ENCODE measurements around the gene BTBD1.
"Not testable (repeated sequence)": the region's sequence is repeated elsewhere in the genome, so short reads cannot be mapped to it uniquely, and the experiment has no call there.

Gene BTBD1

DNA sequence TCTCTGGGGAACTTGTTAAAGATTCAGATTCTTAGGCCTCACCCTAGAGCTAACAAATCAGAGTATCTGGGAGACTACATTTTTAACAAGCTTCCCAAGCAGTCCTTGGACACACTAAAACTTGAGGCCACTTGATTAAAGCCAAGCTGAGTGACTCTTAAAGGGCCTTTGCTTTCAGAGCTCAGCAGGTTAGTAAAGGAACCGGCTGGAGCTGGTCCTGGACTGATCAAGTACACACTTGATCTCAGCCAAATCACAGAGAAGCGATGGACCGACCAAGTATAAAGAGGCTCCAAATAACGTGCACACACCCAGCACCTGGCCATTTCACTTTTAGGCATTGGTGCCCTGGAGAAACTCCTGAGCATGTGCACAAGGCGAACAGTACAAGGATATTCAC lies 27.5 kb upstream of the BTBD1 start:
- no peak for DNase-seq

DNA sequence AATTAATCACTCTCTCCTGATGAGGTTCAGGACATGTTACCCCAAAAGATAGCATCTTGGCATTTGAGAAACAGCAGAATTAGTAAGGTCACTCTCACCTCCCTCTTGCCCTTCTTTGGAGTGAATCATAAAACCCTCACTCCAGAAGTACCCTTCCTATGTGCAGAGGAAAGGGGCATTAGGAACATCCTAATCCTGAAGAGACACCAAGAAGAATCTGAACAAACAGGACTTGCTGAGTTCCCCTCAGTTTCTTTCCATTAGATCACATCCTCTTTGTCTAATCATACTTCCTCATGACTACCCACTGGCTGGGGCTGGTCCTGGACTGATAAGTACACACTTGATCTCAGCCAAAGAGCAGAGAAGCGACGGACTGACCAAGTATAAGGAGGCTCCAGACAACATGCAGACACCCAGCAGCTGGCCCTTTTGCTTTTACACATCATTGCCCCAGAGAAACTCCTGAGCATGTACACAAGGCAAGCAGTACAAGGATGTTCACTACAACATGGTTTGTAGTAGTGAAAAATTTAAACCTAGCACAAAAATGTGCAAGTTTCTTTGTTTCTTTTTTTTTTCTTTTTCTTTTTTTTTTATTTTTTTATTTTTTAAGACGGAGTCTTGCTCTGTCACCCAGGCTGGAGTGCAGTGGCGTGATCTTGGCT lies 25.4 kb upstream of the BTBD1 start:
- peak in 13 of 56 donors; percentile 4 to 48 (median 21) for DNase-seq

DNA sequence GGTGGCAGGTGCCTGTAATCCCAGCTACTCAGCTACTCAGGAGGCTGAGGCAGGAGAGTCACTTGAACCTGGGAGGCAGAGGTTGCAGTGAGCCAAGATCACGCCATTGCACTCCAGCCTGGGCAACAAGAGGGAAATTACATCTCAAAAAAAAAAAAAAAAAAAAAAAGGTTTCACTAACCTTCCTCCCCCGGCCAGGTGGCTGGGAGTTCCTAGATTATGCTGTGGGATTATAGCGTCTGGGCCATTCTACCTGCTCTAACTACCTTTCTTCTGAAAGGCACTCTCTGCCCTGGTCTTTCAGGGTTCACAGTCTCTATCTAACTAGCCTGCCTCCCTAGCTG lies 24.9 kb upstream of the BTBD1 start:
- DNase-seq: not testable (repeated sequence)

GRCh38 chr15:83090465-83090864 lies 23.4 kb upstream of the BTBD1 start:
- DNase-seq: no peak

GRCh38 chr15:83088876-83089275 lies 21.8 kb upstream of the BTBD1 start:
- DNase-seq: no peak

DNA sequence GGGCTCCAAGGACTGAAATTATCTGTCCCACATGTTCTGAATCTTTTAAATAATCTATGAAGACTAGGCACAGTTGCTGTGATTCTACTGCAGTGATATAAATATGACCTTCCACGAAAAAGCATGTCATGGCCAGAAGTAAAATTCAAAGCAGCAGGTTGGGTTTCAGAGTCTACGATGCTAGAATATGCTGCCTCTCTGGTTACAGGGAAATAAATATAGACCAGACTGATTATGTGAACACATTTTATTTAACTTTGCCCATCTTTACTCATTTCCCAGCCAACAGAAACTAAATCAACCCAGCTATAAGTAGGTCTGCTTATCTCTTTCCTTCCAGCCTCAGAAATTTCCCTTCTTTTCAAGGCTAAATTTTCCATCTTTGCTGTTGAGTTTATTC lies 20.5 kb upstream of the BTBD1 start:
- no peak for DNase-seq

DNA sequence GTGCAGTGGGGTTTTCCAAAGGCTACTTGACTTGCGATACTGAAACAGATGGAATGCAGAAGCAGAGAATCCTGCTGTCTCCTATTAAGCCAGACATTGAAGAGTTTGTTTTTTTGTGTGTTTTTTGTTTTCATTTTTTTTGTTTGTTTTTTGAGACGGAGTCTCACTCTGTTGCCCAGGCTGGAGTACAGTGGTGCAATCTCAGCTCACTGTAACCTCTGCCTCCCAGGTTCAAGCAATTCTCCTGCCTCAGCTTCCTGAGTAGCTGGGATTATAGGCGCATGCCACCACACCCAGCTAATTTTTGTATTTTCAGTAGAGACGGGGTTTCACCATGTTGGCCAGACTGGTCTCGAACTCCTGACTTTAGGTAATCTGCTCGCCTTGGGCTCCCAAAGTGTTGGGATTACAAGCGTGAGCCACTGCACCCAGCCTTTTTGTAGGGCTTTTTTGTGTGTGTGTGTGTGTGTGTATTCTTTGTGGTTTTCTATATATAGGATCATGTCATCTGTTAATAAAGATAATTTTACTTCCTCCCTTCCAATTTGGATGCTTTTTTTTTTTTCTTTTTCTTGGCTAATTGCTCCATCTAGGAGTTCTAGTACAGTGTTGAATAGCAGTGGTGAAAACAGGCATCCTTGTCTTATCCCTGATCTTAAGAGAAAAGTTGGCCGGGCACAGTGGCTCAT lies 19.0 kb upstream of the BTBD1 start:
- DNase-seq: not testable (repeated sequence)

GRCh38 chr15:83085461-83085860 lies 18.4 kb upstream of the BTBD1 start:
- not testable (repeated sequence) for DNase-seq

GRCh38 chr15:83082730-83083386 lies 15.8 kb upstream of the BTBD1 start:
- no peak for DNase-seq

DNA sequence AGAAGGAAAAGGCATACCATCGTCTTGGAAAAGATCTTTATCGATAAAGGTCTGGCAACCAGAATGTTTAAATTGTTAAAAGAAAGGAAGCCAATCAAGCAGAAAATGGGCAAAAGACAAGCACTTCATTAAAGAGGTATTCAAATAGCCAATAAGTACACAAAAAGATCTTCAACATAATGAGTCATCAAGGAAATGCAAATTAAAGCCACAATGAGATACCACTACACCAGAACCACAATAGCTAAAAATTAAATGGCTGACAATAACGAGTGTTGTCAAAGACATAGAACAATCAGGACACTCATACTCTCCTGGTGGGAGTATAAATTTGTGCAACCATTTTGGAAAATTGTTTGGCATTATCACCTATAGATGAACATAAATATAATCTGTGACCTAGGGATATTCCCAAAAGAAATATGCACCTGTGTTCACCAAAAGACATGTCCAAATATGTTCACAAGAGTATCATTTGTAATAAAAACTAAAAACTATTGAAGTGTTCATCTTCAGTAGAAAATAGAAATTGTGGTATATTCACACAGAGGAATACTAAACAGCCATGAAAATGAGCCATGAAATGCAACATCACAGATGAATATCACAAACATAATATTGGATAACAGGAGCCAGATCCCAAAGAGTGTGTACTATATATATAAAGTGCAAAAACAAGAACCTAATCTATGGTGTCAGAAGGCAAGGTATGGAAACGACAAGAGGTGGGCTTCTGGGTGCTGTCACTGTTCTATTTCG lies 14.4 kb upstream of the BTBD1 start:
- DNase-seq: no peak

- no peak for DNase-seq
Observed at GRCh38 chr15:83078712-83079111, 11.7 kb upstream of the BTBD1 start.

- no peak for DNase-seq
Observed at GRCh38 chr15:83077491-83078230, 10.6 kb upstream of the BTBD1 start.

- peak in 1 of 56 donors; percentile 30 for DNase-seq
Observed at GRCh38 chr15:83069211-83069642, 2.2 kb upstream of the BTBD1 start.

DNA sequence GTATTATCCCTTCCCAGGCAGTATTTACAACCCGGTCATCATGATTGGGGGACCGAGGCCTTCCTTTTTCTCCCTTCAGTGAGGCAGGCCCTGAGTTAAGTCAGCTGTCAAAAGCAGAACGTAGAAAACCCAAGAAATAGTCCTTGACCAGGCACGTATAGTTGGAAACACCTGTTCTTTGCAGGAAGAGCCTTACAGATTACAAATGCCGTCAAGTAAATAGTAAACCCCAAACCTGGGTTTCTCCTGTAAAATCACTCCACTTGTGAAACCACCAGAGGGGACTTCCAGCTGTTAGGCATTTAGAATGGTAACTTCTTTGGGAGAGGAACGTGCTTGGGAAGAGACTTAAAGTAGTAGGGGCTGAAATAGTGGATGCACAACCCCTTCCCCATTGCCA lies 1.0 kb upstream of the BTBD1 start:
- no peak for DNase-seq

DNA sequence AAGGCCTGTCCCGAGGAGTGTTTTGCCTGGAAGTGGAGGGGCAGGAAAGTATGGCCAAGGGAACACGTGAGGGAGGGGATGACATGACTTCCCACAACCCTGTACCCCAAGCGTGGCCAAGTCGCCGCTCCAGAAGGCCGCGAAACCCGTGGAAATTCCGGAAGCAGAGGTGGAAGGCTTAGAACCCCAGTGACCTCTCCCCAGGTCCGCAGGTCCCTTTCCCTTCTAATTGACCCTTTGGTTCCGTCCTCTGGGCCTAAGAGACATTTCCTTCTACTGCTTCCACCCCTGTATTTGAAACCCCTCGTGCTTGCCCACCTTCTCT lies 548 bp upstream of the BTBD1 start:
- no peak for DNase-seq

GRCh38 chr15:83066034-83066733 lies 868 bp downstream of the BTBD1 start:
- DNase-seq: peak in 6 of 56 donors; percentile 29 to 60 (median 44)

DNA sequence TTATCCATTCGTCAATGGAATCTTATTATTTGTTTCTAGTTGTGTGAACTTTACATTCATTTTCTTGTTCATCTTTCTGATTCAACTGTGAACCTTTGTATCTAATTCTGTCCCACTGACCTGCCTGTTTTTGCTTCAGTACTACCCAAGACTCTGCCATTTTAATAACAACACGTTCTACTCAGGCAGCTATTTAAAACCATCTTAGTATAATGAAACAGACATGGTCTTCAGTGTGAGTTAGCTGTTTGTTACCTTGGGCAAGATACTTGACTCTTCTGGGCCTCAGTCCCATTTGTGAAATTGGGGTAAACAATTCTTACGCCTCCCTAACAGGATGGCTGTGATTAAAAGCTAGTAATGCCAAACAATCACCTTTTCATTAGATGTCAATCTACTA lies 1.6 kb downstream of the BTBD1 start:
- DNase-seq: no peak

DNA sequence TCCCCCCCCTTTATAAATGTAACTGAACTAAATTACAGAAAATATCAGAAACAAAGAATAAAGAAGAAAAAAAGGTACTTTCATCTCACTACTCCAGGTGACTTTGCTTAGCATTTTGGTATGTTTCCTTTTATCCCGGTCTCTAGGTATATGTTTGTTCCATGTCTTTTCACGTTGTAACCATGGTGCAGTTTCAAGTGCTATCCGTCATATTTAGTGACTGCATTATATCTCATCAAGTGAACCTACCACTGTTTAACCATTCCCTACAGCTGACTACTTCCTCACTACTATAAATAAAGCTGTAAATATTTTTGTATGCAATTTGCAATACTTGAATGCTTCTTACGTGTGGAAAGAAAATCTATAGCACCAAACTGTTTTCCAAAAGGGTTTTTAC lies 2.2 kb downstream of the BTBD1 start:
- DNase-seq: no peak

DNA sequence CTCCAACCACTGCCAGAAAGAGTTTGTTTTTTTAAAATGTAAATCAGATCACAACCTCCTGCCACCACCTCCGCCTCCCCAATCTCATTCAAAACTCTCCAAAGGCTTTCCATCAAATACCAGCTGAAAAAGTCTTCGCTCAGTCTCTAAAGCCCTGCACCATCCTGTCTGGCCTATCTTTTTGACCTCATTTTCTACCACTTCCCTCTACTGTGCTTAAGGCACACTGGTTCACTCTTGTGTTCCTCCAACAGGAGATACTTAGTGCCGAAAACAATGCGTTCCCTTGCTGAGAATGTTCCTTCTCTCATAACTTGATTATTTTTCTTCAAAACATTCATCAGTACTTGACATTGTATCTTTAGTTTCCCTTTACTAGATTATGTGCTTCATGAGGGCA lies 3.5 kb downstream of the BTBD1 start:
- DNase-seq: no peak

DNA sequence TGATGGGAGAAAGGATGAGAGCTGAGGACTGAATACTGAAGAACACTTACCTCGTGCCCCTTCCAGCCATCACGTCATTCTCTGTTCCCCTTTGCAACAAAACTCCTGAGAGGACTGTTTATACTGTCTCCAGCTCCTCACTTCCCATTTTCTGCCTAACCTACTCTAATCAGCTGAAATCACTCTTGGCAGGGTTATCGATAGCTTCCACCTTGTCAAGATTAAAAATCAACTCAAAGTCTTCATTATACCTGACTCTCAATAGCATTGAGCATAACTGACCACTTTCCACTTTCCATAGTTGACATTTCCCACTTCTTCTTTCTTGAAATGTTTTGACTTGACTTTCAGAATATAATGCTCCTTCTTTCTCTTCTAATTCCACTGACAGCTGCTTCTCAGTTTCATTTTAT lies 4.3 kb downstream of the BTBD1 start:
- no peak for DNase-seq

DNA sequence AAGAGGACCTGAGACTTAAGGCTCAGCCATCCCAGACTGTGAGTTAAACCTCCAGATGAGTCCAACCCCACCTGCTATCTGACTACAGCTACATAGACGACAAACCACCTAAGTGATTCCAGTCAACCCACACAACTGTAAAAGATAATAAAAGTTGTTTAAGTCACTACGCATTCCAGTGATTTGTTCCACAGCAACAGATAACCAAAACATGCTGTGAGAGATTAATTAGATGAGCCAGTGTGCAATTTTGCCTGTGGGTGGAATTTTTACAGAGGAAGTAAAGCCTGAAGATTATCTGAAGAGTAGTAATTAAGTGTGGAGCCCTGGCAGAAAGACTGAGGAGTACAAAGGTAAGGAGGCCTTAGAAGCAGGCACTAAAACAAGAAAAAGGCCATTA lies 5.4 kb downstream of the BTBD1 start:
- DNase-seq: no peak

All from amygdala (tissue), 56 donors.